Transverse colon (tissue), 4 donors: ENCODE measurements around the gene EFR3B. TPM values are rescaled to one million over a fixed set of nuclear protein-coding genes. Genes with fewer than 3 reads are reported as not detected.

Experiments
- DNase-seq: peaks from one replicate; pipeline ENCODE4 v3.0.0-alpha.2; 2019
- H3K27ac ChIP-seq, 4 donors: fragments of 200-600 bp; sonication (generic); 2 replicates each; pipeline ENCODE4 v1.5.1; 2016 to 2018; ENCODE audit warnings: inconsistent platforms in 4 of 4
- H3K27me3 ChIP-seq: fragments of 200-600 bp; sonication (generic); 2 replicates; pipeline ENCODE4 v1.5.1; 2017; ENCODE audit warnings: inconsistent platforms
- H3K36me3 ChIP-seq, 4 donors: fragments of 200-600 bp; sonication (generic); 2 replicates each; pipeline ENCODE4 v1.5.1; 2017 to 2019; ENCODE audit warnings: inconsistent platforms in 4 of 4
- H3K4me1 ChIP-seq, 4 donors: fragments of 200-600 bp; sonication (generic); 2 replicates each; pipeline ENCODE4 v1.5.1; 2017 to 2020; ENCODE audit warnings: inconsistent platforms in 4 of 4
- H3K4me3 ChIP-seq, 4 donors: fragments of 200-600 bp; sonication (generic); 1 replicate in 1 of 4; 2 replicates in 3 of 4; pipeline versions ENCODE4 v1.5.1 to v1.6.1; 2017 to 2019; ENCODE audit warnings: inconsistent platforms in 4 of 4
- H3K9me3 ChIP-seq, 2 donors: fragments of 200-600 bp; sonication (generic); 2 replicates each; pipeline ENCODE4 v1.5.1; 2017 to 2019; ENCODE audit warnings: inconsistent platforms in 2 of 2
- EP300 ChIP-seq: sonication (generic); formaldehyde crosslinking; IDR thresholded peaks from one replicate; pipeline ENCODE4 v1.6.1; 2017; ENCODE audit warnings: antibody characterized with exemption, low read depth
- POLR2A ChIP-seq: fragments of 450-650 bp; IDR thresholded peaks from one replicate; pipeline ENCODE4 v1.6.1; 2016; ENCODE audit warnings: antibody characterized with exemption, mild to moderate bottlenecking, moderate library complexity
- POLR2AphosphoS5 ChIP-seq, 3 donors: sonication (generic); formaldehyde crosslinking; IDR thresholded peaks; one replicate each; pipeline ENCODE4 v1.6.1; 2016; ENCODE audit warnings: antibody characterized with exemption in 3 of 3
- WGBS, 2 donors: methylation state at CpG; one replicate each; pipeline ENCODE4 v1.1.5; 2018; ENCODE audit warnings: low coverage in 1 of 2; 5-methylcytosine and 5-hydroxymethylcytosine counted together
- in situ Hi-C, 4 donors: fragments of 200-750 bp; cut with MboI; loops; one replicate each; pipeline versions ENCODE4 v1.15.0 to v1.15.1; 2017; ENCODE audit warnings: low sequenced_read_pairs in 3 of 4, low pct_ligation_motif_present in 1 of 4, low pct_unique_long_range_greater_than_20kb in 1 of 4
- intact Hi-C: fragments of 100-400 bp; cut with DNase I; formaldehyde crosslinking; loops from one replicate; pipeline ENCODE4 v1.15.1; 2023; ENCODE audit warnings: low total_unique reads
- total RNA-seq, 4 donors: library from RNA; depleted of rRNA; stranded (reverse); fragments of >200 nt; gene quantifications; one replicate each; pipeline ENCODE4 v1.1.0, GENCODE V29; 2016
- TF ChIP-seq, protein P1 (sequence below), 5 experiments: fragments of 200-600 bp in 3 of 5; fragments of 450-650 bp in 2 of 5; sonication (generic) in 3 of 5; IDR thresholded peaks; 1 replicate in 2 of 5; 2 replicates in 3 of 5; pipeline ENCODE4 v1.5.1; 2016 to 2017; ENCODE audit warnings: antibody characterized with exemption in 5 of 5, inconsistent platforms in 3 of 5, mild to moderate bottlenecking in 2 of 5, moderate library complexity in 1 of 5

Gene EFR3B
- total RNA-seq, 4 donors from 2014 or later = under 0.01 to 1.4 (median 0.70) TPM

DNA sequence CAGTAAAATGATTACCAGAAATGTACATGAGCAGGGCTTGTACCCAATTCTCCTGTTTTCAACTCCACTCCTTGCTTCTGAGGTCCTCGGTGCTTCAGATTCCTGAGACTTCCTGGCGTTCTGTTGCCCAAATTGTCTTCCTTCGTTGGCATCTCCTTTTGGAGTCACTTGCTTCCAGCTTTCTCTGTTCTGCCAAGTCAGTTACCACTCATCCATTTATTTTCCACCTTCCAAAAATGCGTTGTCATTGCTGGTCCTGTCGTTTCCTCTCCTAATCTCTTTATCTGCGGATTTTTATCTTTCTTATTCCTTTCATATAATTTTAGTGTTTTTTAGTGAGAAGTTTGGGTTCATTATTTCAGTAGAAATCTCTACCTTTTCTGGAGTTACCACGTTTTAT lies 18.5 kb upstream of the EFR3B start:
- TF ChIP-seq, protein P1, sequence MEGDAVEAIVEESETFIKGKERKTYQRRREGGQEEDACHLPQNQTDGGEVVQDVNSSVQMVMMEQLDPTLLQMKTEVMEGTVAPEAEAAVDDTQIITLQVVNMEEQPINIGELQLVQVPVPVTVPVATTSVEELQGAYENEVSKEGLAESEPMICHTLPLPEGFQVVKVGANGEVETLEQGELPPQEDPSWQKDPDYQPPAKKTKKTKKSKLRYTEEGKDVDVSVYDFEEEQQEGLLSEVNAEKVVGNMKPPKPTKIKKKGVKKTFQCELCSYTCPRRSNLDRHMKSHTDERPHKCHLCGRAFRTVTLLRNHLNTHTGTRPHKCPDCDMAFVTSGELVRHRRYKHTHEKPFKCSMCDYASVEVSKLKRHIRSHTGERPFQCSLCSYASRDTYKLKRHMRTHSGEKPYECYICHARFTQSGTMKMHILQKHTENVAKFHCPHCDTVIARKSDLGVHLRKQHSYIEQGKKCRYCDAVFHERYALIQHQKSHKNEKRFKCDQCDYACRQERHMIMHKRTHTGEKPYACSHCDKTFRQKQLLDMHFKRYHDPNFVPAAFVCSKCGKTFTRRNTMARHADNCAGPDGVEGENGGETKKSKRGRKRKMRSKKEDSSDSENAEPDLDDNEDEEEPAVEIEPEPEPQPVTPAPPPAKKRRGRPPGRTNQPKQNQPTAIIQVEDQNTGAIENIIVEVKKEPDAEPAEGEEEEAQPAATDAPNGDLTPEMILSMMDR (IDR thresholded peaks at IDR 0.05) = no peak
- TF ChIP-seq POLR2AphosphoS5 (IDR thresholded peaks at IDR 0.05) = no peak
- no peak for TF ChIP-seq POLR2A
- no peak for TF ChIP-seq EP300
- intact Hi-C loops (no loop called here), in situ Hi-C loops (no loop called here)
- Histone ChIP-seq H3K27ac (no peak overlapping the region), H3K4me3 (no peak overlapping the region), H3K36me3 (no peaks in the 10 kb centered on the region), H3K9me3 (no peaks in the 10 kb centered on the region), H3K27me3 (peaks cover 4% of the 10 kb centered on the region), H3K4me1 (no peaks in the 10 kb centered on the region)
- DNase-seq = no peak
- WGBS, 2 donors = 71 to 88% methylated on average over 7 of the region's 7 CpGs

DNA sequence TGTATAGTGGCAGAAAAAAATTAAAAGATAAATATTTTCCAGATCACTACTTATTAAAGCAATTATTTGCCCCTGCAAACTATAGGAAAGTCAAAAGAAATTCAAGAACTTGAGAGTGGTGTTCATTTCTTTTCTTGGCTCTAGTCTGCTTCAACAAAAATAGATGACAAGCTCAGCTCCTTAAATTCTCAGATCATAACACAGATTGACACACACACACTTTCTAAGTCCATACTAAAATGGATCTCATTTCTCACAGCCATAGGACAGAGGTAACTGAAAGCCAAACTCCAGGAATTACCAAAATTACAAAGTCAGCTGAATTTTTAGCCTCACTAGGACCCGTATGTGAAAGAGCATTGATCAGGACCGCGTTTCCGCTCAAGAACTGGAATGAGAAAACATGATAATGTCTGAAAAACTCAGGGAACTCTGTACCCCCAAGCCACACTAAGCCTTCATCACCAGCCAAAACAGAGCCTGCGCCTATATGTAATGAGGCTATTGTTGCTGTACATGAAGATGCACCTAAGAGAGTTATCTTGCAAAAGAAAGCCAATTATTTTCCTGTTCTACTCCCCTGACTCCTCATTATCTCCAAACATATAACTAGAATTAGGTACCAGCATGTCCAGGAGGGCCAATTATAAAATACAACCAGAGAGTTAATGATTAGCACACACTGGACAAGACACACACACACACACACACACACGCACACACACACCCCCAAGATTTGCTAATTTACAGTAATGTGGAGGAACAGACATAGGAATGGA lies 16.5 kb upstream of the EFR3B start:
- TF ChIP-seq EP300 (no peak), POLR2A (no peak)
- TF ChIP-seq, protein P1 (IDR thresholded peaks at IDR 0.05) = no peak
- no peak for DNase-seq
- in situ Hi-C loops (no loop called here), intact Hi-C loops (no loop called here)
- Histone ChIP-seq H3K4me1 (no peaks in the 10 kb centered on the region), H3K27ac (no peak overlapping the region), H3K4me3 (no peak overlapping the region), H3K36me3 (no peaks in the 10 kb centered on the region), H3K9me3 (no peaks in the 10 kb centered on the region), H3K27me3 (peaks cover 4% of the 10 kb centered on the region)
- 80 to 91% methylated on average over 1 to 6 of the region's 6 CpGs for WGBS, 2 donors

GRCh38 chr2:25026008-25026530 lies 15.8 kb upstream of the EFR3B start:
- peaks cover 4% of the 10 kb centered on the region for H3K27me3 ChIP-seq
- no peaks in the 10 kb centered on the region for H3K9me3 ChIP-seq
- no peak for TF ChIP-seq EP300
- TF ChIP-seq POLR2A = no peak
- TF ChIP-seq, protein P1 (IDR thresholded peaks at IDR 0.05) = no peak
- TF ChIP-seq POLR2AphosphoS5 (IDR thresholded peaks at IDR 0.05) = no peak
- no peak for DNase-seq
- no peak overlapping the region for H3K4me3 ChIP-seq
- WGBS, 2 donors = 88 to 92% methylated on average over 8 to 9 of the region's 9 CpGs
- H3K36me3 ChIP-seq = no peaks in the 10 kb centered on the region
- H3K4me1 ChIP-seq = no peaks in the 10 kb centered on the region
- H3K27ac ChIP-seq = no peak overlapping the region
- intact Hi-C loops = no loop called here
- in situ Hi-C loops = no loop called here

- Histone ChIP-seq H3K27ac (no peak overlapping the region), H3K4me1 (no peaks in the 10 kb centered on the region), H3K27me3 (no peaks in the 10 kb centered on the region), H3K9me3 (no peaks in the 10 kb centered on the region), H3K36me3 (no peaks in the 10 kb centered on the region), H3K4me3 (no peak overlapping the region)
- 50 to 55% methylated on average over 1 to 4 of the region's 4 CpGs for WGBS, 2 donors
- TF ChIP-seq POLR2AphosphoS5 (IDR thresholded peaks at IDR 0.05) = no peak
- TF ChIP-seq POLR2A = no peak
- TF ChIP-seq, protein P1 (IDR thresholded peaks at IDR 0.05) = no peak
- no peak for TF ChIP-seq EP300
- intact Hi-C loops (no loop called here), in situ Hi-C loops (no loop called here)
- DNase-seq = no peak
Observed at GRCh38 chr2:25029183-25029554, 12.7 kb upstream of the EFR3B start.
